IPS DF 4.7 (cell line): ENCODE data around the gene VPS35L.

Experiments
- DNase-seq: peaks from one replicate; pipeline ENCODE4 v3.0.0-alpha.2; 2013; ENCODE audit warnings: low spot score; ENCODE audit errors: extremely low read depth

Gene VPS35L

DNA sequence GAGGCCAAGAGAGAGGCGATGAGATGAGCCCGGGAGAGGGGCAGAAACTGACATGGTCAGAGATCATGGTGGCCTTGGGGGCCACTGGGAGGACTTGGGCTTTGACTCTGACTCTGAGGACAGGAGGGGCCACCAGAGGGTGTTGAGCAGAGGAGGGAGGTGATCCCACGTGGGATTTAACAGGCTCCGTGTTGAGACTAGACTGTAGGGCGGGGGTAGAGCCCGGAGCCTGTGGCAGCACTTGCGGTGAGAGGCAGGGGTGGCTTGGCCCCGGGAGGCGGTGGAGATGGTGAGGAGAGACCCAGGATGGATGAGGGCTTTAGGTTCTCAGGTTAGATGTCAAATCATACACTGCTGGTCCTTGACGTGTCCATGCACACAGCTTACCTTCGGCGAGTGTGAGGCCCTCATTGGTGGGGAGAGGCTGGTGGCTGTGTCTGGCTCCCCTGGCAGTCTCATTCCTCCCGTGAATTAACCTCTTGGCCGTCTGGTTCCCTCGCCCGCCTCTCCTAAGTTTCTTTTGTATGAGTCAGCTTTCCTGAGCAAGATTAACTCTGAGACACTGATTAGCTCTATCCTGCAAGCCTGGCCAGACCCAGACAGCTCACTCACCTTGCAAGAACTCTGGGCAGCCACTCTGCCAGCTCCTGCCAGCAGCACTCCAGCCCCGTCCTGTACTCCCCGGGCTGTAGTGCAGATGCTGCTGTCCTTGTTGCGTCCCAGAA is 39.7 kb downstream of the VPS35L start:
- no peak for DNase-seq

DNA sequence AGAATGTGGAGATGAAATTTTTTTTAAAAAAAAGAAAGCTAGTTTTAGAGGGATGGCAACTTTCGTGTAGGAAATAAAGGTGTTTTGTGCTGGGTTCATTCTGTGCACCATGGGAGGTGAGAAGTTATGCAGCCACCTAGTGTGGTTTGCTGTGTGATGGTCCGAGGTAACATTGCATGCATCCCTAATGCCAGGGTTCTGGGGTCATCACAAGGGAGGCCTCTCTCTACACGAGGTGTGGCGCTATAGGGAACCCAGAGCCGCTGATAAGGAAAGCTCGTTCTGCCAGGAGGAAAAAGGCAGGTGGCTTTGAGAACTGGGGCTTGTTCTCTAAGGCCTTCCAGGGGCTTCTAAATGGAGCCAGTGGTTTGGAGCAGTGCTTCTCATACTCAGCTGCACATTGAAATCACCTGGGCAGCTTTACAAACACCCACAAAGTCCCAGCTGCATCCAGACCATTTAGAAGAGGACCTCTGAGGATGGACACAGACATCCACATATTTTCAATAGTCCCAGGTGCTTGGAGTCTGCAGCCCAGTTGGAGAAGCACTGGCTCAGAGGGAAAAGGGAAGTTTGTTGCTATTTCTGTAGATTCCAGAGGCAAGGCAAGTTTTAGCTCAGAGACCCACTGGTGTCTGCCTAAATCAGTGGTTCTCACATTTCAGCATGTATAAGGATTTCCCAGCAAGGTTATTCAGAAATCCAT is 43.5 kb downstream of the VPS35L start:
- DNase-seq: no peak

DNA sequence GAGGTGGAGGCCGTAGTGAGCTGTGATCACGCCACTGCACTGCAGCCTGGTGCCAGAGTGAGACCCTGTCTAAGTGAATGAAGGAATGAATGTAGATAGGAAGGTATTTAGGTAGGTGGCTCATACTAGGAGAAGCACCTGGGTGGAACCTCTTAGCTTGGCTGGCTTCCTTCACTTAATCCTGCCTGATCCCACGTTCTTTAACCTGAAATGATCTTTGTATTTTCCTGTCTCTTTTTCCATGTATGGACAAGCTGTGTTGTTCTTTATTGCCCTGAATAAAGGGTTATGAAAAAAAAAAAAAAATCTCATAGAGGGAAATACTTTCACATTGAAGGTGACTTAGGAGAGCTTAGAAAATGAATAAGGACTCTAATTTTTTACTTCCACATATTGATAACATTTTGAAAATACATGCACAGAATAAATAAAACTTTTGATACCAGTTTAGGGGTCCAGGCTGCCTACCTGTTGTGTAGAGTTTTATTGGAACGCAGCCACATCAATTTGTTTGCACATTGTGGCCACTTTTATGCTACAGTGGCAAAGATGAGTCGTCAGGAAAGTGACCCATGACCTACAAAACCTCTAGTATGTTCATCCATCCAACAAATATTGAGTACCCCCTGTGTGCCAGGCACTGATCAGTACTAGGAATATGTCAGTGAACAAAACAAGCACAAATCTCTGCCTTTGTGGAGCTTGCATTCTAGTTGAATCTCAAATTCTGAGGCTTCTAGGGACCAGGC is 44.6 kb downstream of the VPS35L start:
- no peak for DNase-seq

DNA sequence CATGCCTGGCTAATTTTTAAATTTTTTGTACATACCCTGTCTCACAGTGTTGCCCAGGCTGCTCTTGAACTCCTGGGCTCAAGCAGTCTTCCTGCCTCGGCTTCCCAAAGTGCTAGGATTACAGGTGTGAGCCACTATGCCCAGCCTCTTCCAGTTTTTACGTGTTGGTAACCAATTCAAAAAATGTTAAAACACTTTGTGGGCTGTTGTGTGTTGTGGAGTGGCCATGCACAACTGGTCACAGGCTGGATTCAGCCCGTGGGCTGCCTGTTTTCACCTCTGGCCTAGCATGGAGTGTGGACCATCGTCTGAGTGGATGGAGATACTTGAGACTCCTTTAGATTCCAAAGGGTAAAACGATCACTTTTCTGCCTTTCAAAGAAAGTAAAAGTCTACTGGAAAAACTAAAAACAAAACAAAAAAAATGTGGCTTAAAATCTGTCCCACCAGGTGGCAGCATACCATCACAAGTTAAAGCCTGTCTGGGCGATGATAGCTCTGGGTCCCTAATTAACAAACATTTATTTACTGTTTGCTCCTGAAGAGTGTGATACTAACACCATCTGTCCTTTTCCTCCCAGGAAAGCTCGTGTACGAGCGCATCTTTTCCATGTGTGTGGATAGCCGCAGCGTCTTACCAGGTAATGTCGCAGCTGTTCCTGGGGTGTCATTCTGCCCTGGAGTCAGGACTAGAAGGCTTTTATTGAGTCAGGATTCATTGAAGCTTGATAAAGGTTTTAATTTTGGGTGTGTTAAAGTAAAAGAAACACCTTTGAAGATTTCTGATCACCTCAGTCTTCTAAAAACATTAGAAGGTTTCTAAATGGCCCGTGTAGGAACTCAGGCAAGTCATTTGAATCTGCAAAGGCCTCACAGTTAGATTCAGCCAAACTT is 45.8 kb downstream of the VPS35L start:
- DNase-seq: no peak

DNA sequence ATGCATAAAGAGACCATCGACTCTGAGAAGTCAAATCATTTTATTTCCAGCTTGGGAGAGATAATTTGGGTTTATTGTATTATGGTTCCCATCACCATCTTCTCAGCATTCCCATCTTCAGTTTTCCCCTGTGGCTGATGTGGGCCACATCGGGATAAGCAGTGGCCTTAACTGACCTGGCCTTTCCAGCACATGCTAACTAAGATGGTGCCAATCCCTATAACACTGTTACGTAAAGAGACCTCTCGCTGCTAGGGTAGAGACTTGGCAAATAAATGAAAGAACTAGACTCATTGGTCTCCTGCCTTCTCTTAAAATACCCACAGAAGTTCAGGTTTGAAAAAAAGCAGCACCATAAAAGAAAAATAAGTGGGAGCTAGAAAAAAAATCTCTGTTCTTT is 49.4 kb downstream of the VPS35L start:
- no peak for DNase-seq

DNA sequence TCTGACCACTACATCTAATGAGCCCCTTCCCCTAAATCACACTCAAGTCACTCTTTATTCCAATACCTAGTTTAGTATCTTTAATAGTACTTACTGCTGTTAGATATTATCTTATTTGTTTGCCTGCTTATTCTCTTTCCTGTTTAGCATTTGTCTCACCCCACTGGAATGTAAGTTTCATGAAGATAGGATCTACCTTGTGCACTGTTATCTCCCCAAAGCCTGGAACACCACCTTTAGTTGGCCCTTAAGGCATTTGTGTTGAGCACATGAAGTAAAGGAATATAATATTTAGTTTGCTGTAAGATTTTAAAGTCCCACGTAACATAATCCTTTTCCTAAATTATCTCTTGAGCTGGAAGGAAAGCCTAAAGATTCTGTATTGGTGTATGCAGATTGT is 50.2 kb downstream of the VPS35L start:
- DNase-seq: no peak

DNA sequence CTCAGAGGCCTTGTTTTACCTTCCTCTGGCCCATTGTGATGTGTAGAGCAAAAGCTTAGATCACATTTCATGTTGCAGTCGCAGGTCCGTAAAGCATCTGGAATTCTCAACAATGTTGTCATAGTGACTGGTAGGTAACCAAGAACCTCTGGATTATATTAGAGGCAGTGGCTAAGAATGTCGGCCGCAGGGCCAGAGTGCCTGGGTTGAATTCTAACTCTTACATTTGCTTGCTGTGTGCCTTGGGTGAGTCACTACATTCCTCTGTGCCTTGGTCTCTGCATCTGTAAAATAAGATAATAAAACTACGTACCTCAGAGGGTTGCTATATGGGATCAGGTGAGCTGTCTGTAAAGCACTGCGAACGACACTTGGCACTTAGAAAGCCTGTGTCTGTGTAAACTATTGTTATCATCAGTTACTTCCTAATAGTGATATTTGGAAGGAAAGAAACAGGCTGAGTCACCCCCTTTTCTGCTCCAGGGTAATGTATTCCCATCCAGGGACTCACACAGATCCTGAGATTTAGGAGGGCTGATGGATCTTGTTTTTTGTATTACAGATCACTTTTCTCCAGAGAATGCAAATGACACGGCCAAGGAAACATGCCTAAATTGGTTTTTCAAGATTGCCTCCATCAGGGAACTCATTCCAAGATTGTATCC is 52.2 kb downstream of the VPS35L start:
- DNase-seq: no peak

DNA sequence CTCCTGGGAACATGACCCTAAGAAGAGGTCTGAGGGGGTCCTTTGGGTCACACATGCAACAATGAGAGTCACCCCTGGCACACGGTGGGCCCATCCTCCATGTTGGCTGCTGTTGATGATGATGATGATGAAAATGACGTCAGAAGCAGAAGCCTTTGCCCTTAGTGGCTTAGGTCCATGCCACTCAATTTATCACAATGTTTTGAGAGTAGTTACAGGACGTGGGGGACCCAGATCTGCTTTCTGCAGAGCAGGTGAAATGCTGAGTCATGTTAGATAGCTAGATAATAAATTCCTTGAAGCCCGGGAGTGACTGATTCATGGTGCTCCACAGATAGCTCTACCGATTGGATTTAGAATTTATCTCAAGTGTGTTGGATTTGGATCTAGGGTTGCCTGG is 53.9 kb downstream of the VPS35L start:
- no peak for DNase-seq

DNA sequence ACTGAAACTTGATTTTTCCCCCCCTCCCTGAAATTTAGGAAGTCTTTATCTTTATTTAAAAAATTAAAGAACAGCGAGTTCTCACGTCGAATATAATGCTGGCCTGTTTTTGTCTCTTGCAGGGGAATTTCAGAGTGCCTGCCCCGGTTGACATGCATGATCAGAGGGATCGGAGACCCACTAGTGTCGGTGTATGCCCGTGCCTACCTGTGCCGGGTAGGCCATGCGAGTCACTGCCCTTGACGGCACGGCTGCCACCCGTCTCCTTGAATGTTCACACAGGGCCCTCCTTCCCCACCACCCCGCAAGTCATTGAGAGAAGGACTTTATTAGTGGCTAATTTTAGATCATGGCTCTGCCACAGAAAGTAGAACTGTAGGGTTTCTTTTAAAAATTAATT is 54.7 kb downstream of the VPS35L start:
- no peak for DNase-seq

DNA sequence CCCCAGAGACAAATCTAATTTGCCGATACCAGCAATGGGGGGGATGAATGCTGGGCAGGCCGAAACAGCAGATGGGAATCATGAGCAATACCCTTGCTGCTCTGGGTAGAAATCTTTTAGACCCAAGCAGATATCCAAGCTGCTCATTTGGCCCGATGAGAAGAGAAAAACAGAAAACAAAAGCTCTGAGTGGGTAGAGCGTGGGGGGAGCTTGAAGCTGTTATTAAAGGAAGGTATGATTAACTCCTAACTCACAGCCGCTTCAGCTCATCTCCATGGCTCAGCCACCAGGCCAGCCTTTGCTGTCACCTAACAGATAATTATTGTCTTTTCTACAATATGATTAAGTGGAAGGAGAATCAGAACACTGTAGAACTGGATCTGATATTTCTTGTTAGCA is 58.3 kb downstream of the VPS35L start:
- DNase-seq: no peak

DNA sequence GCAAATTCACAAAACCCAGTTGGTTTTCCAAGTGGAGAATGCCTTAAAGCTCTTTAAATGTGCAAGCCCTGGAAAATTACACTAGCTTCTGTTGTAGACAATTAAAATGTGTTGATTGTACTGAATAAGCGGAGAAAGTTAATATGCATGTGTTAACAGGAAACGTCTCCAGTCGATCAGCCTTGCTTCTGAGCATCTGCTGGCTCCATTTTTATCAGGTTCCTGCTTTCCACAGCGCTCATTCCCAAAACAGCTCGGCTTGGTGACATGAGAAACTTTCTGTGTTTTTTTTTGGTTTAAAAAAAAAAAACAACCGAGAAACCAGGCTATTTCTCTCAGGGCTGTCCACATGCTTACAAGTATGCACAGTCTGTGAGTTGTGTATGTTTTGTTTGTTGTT is 60.7 kb downstream of the VPS35L start:
- no peak for DNase-seq

DNA sequence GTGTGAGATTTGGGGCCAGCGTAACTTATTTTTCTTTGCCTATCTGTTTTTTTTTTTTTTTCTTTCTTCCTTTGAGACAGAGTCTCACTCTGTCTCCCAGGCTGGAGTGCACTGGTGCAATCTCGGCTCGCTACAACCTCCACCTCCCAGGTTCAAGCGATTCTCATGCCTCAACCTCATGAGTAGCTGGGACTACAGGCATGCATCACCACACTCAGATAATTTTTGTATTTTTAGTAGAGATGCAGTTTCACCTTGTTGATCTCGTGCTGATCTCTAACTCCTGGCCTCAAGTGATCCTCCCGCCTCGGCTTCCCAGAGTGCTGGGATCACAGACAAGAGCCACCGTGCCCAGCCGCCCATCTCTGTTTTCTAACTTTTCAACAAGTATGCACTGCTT is 63.4 kb downstream of the VPS35L start:
- DNase-seq: no peak

DNA sequence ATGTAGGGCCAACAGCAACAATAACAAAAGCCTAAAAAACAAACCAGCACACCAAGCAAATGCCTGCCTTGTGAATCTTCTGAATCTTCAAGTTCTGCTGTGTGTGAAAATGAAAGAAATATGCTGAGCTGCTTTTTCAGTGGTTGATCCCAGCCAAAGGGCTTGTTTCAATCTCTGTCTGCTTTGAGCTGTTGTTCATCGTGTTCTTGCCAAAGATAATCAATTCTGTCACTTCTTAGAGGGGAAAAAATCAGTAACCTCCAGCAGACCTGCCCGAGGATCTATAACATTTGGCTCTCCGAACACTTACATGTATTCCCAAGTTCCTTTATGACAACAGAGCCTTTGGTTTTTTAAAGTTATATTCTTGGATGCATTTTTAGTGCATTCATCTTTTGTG is 65.9 kb downstream of the VPS35L start:
- DNase-seq: no peak

DNA sequence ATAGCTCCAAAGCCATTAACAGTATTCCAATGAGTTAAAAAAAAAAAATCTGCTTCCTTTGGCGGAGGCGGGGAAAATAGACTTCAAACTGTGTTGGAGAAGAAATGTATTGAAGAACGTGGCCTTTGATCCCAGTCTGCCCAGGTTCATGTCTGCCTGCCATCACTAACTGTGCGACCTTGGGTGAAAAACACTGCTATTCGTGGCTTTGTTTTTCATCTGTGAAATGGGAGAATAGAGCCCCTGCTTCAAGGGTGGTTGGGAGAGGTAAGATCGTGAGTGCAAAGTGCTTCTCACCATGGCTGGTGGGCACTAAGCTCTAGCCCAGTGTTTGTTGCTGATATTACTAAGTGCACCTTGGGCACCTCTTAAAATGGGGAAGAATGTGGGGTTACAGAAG is 69.5 kb downstream of the VPS35L start:
- DNase-seq: no peak

DNA sequence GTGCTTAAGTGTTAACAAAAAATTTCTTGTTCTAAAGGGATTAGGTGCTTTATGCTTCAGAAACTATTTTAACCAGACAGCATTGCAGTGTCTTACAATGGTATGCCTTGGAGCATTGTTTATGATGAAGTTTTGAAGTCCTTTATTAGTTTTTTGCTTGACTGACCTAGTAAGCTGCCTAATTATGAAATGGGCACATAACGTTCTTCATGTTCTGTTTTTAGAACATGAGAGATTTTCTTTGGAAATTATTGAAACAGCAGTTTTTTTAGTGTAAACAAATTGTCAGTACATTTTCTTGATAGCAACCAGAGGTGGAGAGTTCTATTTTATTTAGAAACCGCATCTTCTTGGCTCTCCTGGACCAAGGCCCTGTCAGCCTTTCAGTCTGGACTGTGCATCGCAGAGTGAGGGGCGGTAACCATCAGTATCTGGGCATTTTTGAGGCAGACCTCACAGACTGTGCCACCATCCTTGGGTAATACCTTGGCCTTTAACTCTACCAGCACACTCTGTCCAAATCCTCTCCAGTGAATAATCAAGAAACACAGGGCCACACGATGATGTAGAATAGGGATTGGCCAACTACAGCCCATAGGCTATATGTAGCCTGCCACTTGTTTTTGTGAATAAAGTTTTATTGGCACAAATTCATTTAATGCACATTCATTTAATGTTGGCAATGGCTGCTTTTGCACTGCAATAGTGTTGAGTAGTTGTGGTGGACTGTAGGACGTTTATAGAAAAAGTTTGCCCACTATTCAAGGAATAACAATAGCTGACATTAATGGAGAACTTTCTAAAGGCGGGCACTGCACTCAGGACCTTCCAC is 81.1 kb downstream of the VPS35L start:
- no peak for DNase-seq

DNA sequence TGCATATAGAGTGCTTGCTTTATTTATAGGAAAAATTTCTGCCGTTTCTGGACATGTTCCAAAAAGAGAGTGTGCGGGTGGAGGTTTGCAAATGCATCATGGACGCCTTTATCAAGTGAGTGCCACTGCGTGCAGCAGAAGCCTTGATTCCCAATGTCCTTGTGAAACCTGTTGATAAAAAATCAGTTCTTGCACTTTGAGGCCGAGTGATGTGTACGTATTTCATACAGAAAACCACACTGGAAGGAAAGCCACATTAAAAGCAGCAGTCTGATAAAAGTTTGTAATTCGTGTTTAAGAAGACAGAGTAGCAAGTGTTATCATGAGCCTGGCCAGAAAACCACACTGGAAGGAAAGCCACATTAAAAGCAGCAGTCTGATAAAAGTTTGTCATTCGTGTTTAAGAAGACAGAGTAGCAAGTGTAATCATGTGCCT is 84.5 kb downstream of the VPS35L start:
- no peak for DNase-seq

DNA sequence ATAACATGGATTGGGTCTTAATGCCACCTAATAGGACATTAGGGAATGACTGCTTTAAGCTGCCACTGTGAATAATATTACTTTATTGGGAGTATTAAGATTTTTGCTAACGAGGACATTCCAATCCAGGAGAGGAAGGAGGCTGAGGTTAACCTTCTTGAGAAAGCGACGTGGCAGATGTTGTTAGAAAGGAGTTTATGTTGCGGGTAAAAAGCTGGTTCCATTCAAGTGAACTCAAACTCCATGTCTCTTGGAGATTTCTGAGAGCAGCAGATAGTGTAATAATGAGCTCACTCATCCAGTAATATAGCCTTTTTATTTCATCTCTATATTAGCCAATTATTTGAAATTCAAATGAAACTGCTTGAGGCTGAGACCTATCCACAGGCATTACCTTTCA is 87.0 kb downstream of the VPS35L start:
- DNase-seq: no peak

DNA sequence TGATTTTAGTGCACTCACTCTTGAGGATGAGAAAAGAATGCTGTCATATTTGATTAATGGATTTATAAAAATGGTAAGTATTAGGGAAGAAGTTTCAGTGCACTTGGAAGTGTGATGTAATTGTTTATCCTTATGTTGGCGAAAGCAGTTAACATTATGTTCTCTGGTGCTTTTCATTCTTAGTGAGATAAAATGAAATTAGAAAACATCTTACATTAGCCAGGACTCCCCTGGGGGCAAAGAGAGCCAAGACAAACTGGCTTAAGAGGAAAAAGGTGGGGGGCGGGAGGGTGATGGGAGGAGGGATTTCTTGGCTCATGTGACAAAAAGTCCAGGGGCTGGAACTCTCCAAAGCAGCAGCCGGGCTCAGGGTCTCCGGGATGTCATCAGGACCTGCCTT is 89.4 kb downstream of the VPS35L start:
- no peak for DNase-seq

DNA sequence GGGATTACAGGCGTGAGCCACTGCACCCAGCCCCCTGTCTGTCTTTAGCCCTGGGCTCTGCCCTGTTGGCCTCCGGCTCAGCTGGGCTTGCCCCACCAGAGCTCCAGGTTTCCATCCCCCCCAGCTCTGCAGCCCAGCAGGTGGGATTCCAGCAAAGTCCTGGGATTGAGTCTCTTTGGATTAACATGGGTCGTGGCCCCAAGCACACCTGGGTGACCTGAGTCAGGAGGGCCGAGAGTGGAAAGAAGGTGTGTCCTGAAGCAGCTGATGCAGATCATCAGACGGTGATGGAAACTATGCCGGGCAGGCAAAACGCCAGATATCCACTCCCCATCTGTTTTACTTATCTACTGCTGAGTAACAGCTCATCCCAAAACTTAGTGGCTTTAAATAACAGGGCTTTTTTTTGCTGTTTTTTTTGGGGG is 90.1 kb downstream of the VPS35L start:
- no peak for DNase-seq

DNA sequence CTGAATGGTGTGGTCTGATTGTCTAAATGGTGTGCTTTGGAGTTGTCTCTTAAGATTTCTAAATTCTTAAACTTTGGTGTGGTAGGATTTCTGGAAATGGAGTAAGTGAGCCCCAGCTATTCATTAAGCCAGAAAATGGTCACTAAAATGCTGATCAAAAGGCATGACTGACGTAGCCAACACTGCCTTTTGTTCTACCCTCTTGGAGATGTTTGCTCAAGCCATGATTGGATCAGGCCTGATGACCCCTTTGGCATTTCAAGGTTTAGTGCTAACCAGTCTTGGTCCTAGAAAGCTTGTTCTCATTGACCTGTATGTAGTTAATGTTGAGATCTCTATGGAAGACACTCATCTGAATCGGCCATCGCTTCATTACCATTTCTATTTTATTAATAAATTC is 94.5 kb downstream of the VPS35L start:
- no peak for DNase-seq
